HL-60/S4 treated with phorbol 12-myristate 13-acetate at 8.2 ng/mL for 4 days and 3 days (cell line): Measurements from ENCODE around the gene RAB14.

Experiments used
- in situ Hi-C: fragments of 300-500 bp; cut with MboI; formaldehyde crosslinking; loops from 2 replicates; pipeline ENCODE4 v1.15.0; 2022; ENCODE audit warnings: low sequenced_read_pairs

RAB14 gene

GRCh38 chr9:121201738-121202533 lies at the start of gene RAB14:
Gene RAB14 (minus strand): TSS chr9:121201869. CDS start chr9:121193412, 8,457 bp downstream.
- in situ Hi-C loops = no loop called here

DNA sequence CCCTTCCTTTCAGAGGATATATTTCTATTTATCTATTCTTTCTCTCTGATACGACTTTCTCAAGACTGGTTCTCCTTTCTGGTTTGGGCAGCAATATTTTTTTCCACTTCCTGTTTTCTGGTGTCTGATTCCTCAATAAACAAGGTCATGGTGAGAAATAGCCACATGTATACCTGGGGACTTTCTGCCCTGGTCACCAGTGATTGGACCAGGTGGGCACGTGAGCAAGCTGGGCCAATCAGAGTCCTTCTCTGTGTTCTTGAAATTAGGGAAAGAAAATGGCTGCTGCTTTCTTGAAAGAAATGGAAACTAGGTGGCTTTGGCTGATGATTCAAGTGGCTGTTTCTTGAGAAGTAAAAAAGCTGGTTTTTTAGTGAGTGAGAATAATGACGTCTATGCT lies 47.9 kb upstream of the RAB14 start:
- in situ Hi-C loops = no loop called here

DNA sequence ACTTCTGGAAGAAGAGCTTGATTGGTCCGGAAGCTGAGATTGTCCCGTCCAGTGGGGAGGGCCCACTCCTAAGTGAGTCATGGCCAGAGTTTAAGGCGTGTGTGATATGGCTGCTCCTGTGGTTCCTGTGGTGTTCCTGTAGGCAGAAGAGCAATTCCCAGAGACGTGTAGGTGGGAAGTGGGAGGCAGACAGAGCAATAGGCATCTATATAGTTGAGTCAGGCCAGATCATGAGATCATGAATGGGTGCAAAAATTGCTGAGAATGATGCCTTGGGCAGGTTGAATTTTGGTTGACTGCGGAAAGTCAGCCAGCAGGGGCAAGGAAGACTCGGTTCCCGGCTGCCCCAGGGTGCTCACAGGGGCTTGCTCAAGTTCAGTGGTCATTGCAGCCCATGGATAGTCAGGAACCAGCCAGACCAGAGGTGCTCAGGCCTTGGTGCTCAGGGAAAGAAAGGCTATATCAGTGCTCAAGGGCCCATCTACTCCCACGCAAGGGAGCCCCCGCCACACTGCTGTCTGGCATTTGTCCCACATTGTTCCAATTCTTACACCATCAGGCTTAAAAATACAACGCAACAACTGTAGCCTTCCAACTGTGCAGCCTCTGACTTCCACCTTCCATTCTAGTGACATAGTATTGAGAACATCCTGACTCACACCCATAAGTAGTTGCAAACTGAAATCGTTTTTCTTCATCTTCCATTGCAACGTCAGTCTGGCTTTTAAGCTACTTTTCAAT lies 45.3 kb upstream of the RAB14 start:
- in situ Hi-C loops = no loop called here

GRCh38 chr9:121242959-121243346 lies 41.3 kb upstream of the RAB14 start:
- in situ Hi-C loops = no loop called here

- in situ Hi-C loops = no loop called here
Observed at GRCh38 chr9:121242219-121242958, 40.7 kb upstream of the RAB14 start.

DNA sequence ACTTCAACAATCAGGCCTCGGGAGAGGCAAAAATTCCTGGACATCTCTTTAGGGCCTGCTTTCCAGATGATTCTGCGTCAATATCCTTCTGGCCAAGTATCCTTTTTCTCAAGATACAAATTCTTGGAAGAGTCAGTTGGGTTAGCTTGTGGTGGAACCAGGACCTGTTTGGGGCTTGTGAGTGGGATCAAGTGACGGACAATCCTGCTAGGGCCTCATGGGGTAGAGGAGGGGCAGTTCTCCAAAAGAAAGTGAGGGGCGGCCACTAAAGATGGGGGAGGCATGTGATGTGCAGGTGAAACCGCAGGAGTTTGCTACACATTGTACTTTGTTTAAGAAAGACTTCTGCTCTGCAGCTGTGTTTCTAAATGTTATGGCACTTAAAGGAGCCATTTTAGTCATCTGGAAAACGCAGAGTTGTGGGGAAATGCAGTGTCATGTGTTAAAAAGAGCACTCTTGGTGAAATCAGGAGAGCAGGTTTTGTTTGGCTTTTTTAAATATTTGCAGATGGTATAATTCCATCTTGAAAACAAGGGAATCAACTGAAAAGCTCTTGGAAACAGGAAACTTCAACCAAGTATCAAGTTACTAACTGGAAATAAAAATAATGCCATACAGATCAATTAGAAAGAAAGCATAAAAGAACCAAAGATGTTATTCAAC lies 38.9 kb upstream of the RAB14 start:
- in situ Hi-C loops = no loop called here

GRCh38 chr9:121239851-121240250 lies 38.2 kb upstream of the RAB14 start:
- in situ Hi-C loops = no loop called here

DNA sequence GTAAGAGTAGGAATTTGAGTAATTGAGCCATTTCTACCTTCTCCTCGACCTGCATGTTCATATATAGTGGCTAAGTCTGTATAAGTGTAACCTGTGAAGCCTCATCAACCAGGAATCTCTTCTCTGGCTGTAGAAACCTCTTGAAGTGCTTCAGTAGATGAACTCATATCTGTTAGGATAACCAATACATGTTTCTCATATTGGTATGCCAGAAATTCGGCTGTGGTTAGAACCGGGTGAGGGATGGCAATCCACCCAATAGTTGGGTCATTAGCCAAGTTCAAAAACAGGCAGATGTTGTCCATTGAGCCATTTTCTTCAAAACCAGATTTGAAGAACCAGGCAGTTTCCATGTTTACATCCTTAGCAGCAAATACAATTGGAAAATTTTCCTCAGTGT lies 37.4 kb upstream of the RAB14 start:
- in situ Hi-C loops = no loop called here

DNA sequence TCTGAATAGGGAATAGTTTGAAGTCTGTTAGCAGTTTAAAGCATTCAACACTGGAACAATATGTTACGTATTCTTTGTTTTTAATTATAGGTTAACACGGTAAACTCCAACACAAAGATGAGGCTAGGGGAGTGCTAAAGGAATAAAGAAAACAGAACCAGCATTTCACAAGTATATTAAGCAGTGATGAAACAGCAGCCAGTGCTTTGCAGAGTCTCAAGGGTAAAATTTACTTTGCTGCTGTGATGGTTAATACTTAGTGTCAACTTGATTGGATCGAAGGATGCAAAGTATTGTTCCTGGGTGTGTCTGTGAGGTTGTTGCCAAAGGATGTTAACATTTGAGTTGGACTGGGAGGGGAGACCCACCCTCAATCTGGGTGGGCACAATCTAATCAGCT lies 36.2 kb upstream of the RAB14 start:
- in situ Hi-C loops = no loop called here

DNA sequence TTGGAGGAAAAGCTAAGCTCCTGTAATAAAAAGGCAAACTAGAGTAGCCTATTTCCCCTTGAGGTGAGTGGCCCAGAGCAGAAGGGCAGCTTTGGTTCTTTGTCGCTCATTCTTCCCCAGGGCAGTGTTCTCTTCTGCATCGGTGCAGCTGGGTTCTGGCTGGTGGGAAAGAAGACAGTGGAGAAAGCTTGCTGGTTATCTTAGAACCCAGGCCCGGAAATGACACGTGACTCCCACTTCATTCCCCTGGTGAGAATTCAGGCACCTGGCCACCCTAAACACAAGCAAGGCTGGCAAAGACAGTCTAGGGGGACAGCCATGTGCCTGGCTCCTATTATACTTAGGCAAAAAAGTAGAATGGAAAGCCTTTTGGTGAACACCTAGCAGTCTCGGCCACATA lies 33.8 kb upstream of the RAB14 start:
- in situ Hi-C loops = no loop called here

GRCh38 chr9:121234832-121235161 lies 33.1 kb upstream of the RAB14 start:
- in situ Hi-C loops = no loop called here

- in situ Hi-C loops = no loop called here
Observed at GRCh38 chr9:121233906-121234831, 32.5 kb upstream of the RAB14 start.

DNA sequence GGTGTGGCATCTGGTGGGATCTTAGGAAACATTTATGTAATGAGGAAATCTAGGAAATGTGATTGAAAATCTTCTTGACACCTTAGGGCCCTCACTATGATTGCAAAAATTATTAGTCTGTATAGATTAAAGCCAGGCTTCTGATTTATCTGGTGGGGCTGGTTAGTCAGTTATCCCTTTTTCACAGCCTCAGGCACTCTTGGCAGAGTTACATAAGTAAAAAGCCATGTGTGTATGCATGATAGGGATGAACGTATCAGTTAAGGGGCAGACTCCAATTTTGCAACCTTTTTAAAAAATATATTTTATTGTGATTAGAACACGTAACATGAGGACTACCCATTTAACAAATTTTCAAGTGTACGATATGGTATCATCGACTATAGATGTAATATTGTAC lies 30.6 kb upstream of the RAB14 start:
- in situ Hi-C loops = no loop called here

- in situ Hi-C loops = no loop called here
Observed at GRCh38 chr9:121230256-121230655, 28.6 kb upstream of the RAB14 start.

DNA sequence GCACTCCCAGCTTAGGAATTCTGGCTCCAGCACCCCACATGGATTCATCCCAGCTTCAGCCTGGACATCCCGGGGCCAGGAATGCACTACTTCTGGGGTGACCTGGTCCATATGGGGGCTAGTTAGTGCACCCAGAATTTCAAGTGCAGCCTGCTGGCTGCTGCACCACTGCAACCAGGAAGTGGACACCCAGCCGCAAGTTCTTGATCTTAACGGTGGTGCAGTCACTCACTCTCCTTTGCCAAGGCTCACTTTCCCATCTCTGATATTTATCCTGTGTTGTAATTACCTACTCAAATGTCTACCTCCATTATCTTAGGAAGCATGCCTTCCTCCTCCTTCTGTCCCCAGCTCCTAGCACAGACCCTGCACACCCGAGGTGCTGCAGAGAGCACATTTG lies 26.2 kb upstream of the RAB14 start:
- in situ Hi-C loops = no loop called here

DNA sequence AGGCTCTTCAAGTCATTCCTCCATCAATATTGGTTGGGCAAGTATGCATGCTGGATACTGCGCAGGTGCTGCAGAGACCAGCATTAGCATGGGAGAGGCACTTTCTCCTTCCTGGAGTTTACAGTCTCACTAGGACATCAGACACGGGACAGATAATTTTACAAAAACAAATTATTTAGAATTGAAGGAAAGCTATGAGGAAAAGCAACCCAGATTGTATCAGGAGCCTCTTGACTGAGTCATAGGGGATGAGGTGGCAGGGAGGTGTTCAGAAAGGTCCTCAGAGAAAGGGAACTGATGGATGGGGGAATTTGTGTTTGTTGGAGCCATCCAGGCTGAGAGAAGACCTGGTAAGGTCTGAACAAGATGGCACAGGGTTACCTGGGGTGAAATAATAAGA lies 24.5 kb upstream of the RAB14 start:
- in situ Hi-C loops = no loop called here

- in situ Hi-C loops = no loop called here
Observed at GRCh38 chr9:121225240-121225639, 23.6 kb upstream of the RAB14 start.

GRCh38 chr9:121222524-121223171 lies 21.0 kb upstream of the RAB14 start:
- in situ Hi-C loops = no loop called here

DNA sequence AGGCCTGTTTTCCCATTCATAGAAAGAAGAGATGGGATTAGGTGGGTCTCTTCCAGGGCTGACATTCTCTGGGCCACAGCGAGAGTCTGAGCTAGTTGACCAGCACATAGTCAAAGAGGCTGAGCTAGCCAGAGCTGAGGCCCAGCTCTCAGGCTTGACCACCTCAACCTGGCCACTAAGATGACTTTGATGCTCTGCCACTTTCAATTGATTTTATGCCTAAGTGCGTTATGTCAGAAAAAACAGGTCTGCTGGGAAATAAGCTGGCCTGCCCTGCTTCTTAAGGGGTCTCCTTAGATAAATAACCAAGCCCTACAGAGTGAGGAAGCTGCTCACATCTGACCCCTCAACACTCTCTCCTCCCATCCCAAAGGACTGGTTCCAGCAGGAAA lies 20.0 kb upstream of the RAB14 start:
- in situ Hi-C loops = no loop called here
